ENCODE data around the gene OTOF. TPM values are rescaled to one million over a fixed set of nuclear protein-coding genes. Genes with fewer than 3 reads are reported as not detected.
A peak's percentile ranks its signal among the peaks of the same experiment; 100 is the strongest.

Gene OTOF
- total and polyA plus RNA-seq, 2 of the 13 experiments (the other 11 are each of a cell fraction or from before 2014, with no cell fraction given), result 0.04 TPM; not detected in 1

DNA sequence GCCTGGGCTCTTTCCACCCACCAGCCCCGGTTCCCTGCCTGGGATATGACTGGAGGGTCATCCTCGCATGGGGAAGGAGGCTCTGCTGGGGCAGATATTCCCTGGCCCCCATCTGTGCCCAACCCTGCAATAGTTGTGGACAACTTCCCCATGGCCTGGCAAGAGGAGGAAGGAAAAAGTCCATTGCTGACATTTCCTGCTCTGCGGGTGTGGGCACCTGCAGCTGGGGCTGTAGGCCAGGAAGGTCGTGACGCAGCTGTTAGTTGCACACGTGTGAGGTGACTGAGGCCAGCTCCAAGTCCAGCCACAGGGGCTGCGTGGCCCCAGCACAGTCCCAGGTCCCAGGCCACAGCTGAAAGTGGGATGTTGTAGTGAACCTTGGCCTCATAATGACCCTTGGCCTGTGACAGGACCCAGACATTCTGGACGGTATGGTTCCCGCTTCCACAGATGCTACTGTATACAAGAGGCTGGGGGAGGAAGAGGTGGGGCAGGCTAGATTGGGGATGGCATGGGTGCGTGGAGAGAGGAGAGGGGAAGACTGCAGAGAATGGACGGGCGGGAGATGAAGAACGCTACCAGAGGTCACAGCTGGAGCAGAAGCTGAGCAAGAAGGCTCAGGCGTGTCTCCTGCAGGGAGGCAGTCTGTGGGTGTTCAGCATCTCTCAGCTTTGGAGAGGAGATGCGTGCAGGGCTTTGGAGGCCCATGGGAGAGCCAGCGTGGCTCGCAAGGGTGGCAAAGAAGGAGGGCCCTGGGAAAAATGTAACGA, 22.1 kb downstream of the OTOF start (continued):
- TF ChIP-seq ZNF563 (CRISPR knock-in tag; IDR thresholded peaks at IDR 0.05), result 0 out of 2 replicates have a peak, but pooled peaks have one; percentile 27
- 0 out of 2 replicates have a peak, but pooled peaks have one; percentile 35 for TF ChIP-seq FOXJ3 (CRISPR knock-in tag; IDR thresholded peaks at IDR 0.05; ENCODE audit: borderline replicate concordance)
- TF ChIP-seq, protein P1, sequence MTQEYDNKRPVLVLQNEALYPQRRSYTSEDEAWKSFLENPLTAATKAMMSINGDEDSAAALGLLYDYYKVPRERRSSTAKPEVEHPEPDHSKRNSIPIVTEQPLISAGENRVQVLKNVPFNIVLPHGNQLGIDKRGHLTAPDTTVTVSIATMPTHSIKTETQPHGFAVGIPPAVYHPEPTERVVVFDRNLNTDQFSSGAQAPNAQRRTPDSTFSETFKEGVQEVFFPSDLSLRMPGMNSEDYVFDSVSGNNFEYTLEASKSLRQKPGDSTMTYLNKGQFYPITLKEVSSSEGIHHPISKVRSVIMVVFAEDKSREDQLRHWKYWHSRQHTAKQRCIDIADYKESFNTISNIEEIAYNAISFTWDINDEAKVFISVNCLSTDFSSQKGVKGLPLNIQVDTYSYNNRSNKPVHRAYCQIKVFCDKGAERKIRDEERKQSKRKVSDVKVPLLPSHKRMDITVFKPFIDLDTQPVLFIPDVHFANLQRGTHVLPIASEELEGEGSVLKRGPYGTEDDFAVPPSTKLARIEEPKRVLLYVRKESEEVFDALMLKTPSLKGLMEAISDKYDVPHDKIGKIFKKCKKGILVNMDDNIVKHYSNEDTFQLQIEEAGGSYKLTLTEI (CRISPR knock-in tag; conservative IDR thresholded peaks at IDR 0.05), result no peak
- TF ChIP-seq TCF12 (IDR thresholded peaks at IDR 0.05), result no peak
- 0 out of 2 replicates have a peak, but pooled peaks have one; percentile 53 for TF ChIP-seq TCF12 (CRISPR knock-in tag; IDR thresholded peaks at IDR 0.05)
- TF ChIP-seq, protein P2, sequence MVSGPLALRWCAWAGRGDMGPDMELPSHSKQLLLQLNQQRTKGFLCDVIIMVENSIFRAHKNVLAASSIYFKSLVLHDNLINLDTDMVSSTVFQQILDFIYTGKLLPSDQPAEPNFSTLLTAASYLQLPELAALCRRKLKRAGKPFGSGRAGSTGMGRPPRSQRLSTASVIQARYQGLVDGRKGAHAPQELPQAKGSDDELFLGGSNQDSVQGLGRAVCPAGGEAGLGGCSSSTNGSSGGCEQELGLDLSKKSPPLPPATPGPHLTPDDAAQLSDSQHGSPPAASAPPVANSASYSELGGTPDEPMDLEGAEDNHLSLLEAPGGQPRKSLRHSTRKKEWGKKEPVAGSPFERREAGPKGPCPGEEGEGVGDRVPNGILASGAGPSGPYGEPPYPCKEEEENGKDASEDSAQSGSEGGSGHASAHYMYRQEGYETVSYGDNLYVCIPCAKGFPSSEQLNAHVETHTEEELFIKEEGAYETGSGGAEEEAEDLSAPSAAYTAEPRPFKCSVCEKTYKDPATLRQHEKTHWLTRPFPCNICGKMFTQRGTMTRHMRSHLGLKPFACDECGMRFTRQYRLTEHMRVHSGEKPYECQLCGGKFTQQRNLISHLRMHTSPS (CRISPR knock-in tag; IDR thresholded peaks at IDR 0.05; ENCODE audit: low read depth), result peak; percentile 77; the same call in 1 of the 2 replicates
- peak; percentile 29 to 33; a peak in 1 of 4 replicates for TF ChIP-seq EP300 (IDR thresholded peaks at IDR 0.05; ENCODE audit: low read depth in 2 of 2, low read length in 2 of 2)
- no peak for TF ChIP-seq EP300 (CRISPR knock-in tag; IDR thresholded peaks at IDR 0.05; ENCODE audit: borderline replicate concordance)
- TF ChIP-seq, protein P3, sequence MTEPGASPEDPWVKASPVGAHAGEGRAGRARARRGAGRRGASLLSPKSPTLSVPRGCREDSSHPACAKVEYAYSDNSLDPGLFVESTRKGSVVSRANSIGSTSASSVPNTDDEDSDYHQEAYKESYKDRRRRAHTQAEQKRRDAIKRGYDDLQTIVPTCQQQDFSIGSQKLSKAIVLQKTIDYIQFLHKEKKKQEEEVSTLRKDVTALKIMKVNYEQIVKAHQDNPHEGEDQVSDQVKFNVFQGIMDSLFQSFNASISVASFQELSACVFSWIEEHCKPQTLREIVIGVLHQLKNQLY (CRISPR knock-in tag; IDR thresholded peaks at IDR 0.05), result peak; percentile 31; the same call in 1 of the 2 replicates
- 0 out of 2 replicates have a peak, but pooled peaks have one; percentile 7 for TF ChIP-seq ZNF160 (CRISPR knock-in tag; IDR thresholded peaks at IDR 0.05)
- TF ChIP-seq ARNTL (CRISPR knock-in tag; IDR thresholded peaks at IDR 0.05), result peak; percentile 65
- TF ChIP-seq ZNF766 (CRISPR knock-in tag; IDR thresholded peaks at IDR 0.05; ENCODE audit: borderline replicate concordance), result 0 out of 2 replicates have a peak, but pooled peaks have one; percentile 28
- TF ChIP-seq, protein P4, sequence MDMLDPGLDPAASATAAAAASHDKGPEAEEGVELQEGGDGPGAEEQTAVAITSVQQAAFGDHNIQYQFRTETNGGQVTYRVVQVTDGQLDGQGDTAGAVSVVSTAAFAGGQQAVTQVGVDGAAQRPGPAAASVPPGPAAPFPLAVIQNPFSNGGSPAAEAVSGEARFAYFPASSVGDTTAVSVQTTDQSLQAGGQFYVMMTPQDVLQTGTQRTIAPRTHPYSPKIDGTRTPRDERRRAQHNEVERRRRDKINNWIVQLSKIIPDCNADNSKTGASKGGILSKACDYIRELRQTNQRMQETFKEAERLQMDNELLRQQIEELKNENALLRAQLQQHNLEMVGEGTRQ (IDR thresholded peaks at IDR 0.05; ENCODE audit: low read depth, low read length), result peak; percentile 38; the same call in 1 of the 2 replicates
- TF ChIP-seq, protein P4 (CRISPR knock-in tag; IDR thresholded peaks at IDR 0.05; ENCODE audit: borderline replicate concordance), result peak; percentile 61; the same call in 1 of the 2 replicates
- TF ChIP-seq ZNF333 (CRISPR knock-in tag; IDR thresholded peaks at IDR 0.05; ENCODE audit: borderline replicate concordance), result 0 out of 2 replicates have a peak, but pooled peaks have one; percentile 72
- no peak for TF ChIP-seq CENPX (CRISPR knock-in tag; IDR thresholded peaks at IDR 0.05)
- TF ChIP-seq ZNF550 (CRISPR knock-in tag; IDR thresholded peaks at IDR 0.05; ENCODE audit: borderline replicate concordance), result no peak
- peak; percentile 42; the same call in 1 of the 2 replicates for TF ChIP-seq ELF3 (CRISPR knock-in tag; IDR thresholded peaks at IDR 0.05)
- TF ChIP-seq KDM6A (CRISPR knock-in tag; IDR thresholded peaks at IDR 0.05; ENCODE audit: low read depth), result peak; percentile 45; the same call in 1 of the 2 replicates
- TF ChIP-seq ZNF878 (CRISPR knock-in tag; IDR thresholded peaks at IDR 0.05), result peak; percentile 50; the same call in 1 of the 2 replicates
- peak; percentile 87 to 94 for TF ChIP-seq NR2F1 (CRISPR knock-in tag; IDR thresholded peaks at IDR 0.05)
- peak; percentile 76 for TF ChIP-seq CCDC6 (CRISPR knock-in tag; IDR thresholded peaks at IDR 0.05)

Data from HepG2 (cell line).